Islet precursor cell (in vitro differentiated cells): ENCODE measurements around the gene PTPN23.
"Not testable (repeated sequence)": the region's sequence is repeated elsewhere in the genome, so short reads cannot be mapped to it uniquely, and the experiment has no call there.

Experiments used
- DNase-seq: peaks from one replicate; pipeline ENCODE4 v3.0.0-alpha.2; 2018

Gene PTPN23

GRCh38 chr3:47452453-47453215 is 71.8 kb downstream of the PTPN23 start:
- peak; percentile 23 for DNase-seq

GRCh38 chr3:47455806-47456452 is 75.1 kb downstream of the PTPN23 start:
- peak; percentile 7 for DNase-seq

GRCh38 chr3:47456984-47457383 is 76.2 kb downstream of the PTPN23 start:
- peak; percentile 1 for DNase-seq

- DNase-seq = not testable (repeated sequence)
Measured at GRCh38 chr3:47459534-47460085, 78.8 kb downstream of the PTPN23 start.
